Peyer's patch (tissue), 4 donors: ENCODE data around the gene COL6A2. TPM values are rescaled to one million over a fixed set of nuclear protein-coding genes. Genes with fewer than 3 reads are reported as not detected.
A peak's percentile ranks its signal among the peaks of the same experiment; 100 is the strongest.

Experiments used
- DNase-seq, 3 donors: peaks; one replicate each; pipeline ENCODE4 v3.0.0-alpha.2; 2017 to 2019
- H3K27ac ChIP-seq, 4 donors: fragments of 200-600 bp; sonication (generic); one replicate each; pipeline ENCODE4 v1.5.1; 2016 to 2019
- H3K27me3 ChIP-seq, 2 donors: fragments of 200-600 bp; sonication (generic); one replicate each; pipeline ENCODE4 v1.5.1; 2019
- H3K36me3 ChIP-seq, 3 donors: fragments of 200-600 bp; sonication (generic); one replicate each; pipeline ENCODE4 v1.5.1; 2016 to 2019
- H3K4me1 ChIP-seq, 4 donors: fragments of 200-600 bp; sonication (generic); one replicate each; pipeline ENCODE4 v1.5.1; 2016 to 2019
- H3K4me3 ChIP-seq, 4 donors: fragments of 200-600 bp; sonication (generic); 1 replicate in 3 of 4; 2 replicates in 1 of 4; pipeline ENCODE4 v1.5.1; 2016 to 2019; ENCODE audit warnings: mild to moderate bottlenecking in 1 of 4
- H3K9me3 ChIP-seq, 4 donors: fragments of 200-600 bp; sonication (generic); one replicate each; pipeline ENCODE4 v1.5.1; 2016 to 2019; ENCODE audit warnings: mild to moderate bottlenecking in 1 of 4
- POLR2A ChIP-seq, 2 donors: fragments of 450-650 bp; IDR thresholded peaks; one replicate each; pipeline ENCODE4 v1.5.1; 2017; ENCODE audit warnings: antibody characterized with exemption in 2 of 2, mild to moderate bottlenecking in 2 of 2, moderate library complexity in 2 of 2
- total RNA-seq, 4 donors: library from RNA; depleted of rRNA; stranded (reverse); fragments of >200 nt; gene quantifications; one replicate each; pipeline ENCODE4 v1.1.0, GENCODE V29; 2016
- TF ChIP-seq, protein P1 (sequence below), 6 experiments: fragments of 450-650 bp in 4 of 6; fragments of 200-600 bp in 2 of 6; sonication (generic) in 1 of 6; IDR thresholded peaks; one replicate each; pipeline ENCODE4 v1.5.1; 2017 to 2019; ENCODE audit warnings: antibody characterized with exemption in 6 of 6, mild to moderate bottlenecking in 3 of 6, moderate library complexity in 1 of 6

Gene COL6A2
- total RNA-seq = 1,000 to 10,000 TPM in 1 of 4 donors, 100 to 1,000 TPM in 2, 10 to 100 TPM in 1; 59.9 to 1,087 (median 166) TPM

- peaks cover 0 to 17% of the 10 kb centered on the region in 2 donors for H3K27me3 ChIP-seq
- no peaks in the 10 kb centered on the region for H3K36me3 ChIP-seq
- peak; percentile 34 to 62 (median 61) for DNase-seq
- peak within 1 kb of the TSS; percentile 79 to 98 (median 87) for H3K27ac ChIP-seq
- H3K4me3 ChIP-seq = peak within 1 kb of the TSS; percentile 53 to 76 (median 66)
- TF ChIP-seq POLR2A (IDR thresholded peaks at IDR 0.05) = peak in 1 of 2 donors; percentile 27
- TF ChIP-seq, protein P1, sequence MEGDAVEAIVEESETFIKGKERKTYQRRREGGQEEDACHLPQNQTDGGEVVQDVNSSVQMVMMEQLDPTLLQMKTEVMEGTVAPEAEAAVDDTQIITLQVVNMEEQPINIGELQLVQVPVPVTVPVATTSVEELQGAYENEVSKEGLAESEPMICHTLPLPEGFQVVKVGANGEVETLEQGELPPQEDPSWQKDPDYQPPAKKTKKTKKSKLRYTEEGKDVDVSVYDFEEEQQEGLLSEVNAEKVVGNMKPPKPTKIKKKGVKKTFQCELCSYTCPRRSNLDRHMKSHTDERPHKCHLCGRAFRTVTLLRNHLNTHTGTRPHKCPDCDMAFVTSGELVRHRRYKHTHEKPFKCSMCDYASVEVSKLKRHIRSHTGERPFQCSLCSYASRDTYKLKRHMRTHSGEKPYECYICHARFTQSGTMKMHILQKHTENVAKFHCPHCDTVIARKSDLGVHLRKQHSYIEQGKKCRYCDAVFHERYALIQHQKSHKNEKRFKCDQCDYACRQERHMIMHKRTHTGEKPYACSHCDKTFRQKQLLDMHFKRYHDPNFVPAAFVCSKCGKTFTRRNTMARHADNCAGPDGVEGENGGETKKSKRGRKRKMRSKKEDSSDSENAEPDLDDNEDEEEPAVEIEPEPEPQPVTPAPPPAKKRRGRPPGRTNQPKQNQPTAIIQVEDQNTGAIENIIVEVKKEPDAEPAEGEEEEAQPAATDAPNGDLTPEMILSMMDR (IDR thresholded peaks at IDR 0.05) = peak in 1 of 6 experiments; percentile 17
- peaks cover 0 to 25% (median 2%) of the 10 kb centered on the region in 4 donors for H3K4me1 ChIP-seq
- peaks cover 0 to 5% (median 0%) of the 10 kb centered on the region in 4 donors for H3K9me3 ChIP-seq
These were observed at the start of gene COL6A2 for GRCh38 chr21:46097336-46098293. Gene COL6A2, plus strand, starts transcription at chr21:46098112.

- no peaks in the 10 kb centered on the region for H3K27me3 ChIP-seq
- H3K27ac ChIP-seq = peak overlapping the region; percentile 66 to 86 (median 75)
- TF ChIP-seq POLR2A (IDR thresholded peaks at IDR 0.05) = no peak
- TF ChIP-seq, protein P1 (IDR thresholded peaks at IDR 0.05) = no peak
- no peak overlapping the region for H3K4me3 ChIP-seq
- H3K4me1 ChIP-seq = peaks cover 0 to 3% (median 0%) of the 10 kb centered on the region in 4 donors
- H3K9me3 ChIP-seq = no peaks in the 10 kb centered on the region
- DNase-seq = peak in 2 of 3 donors; percentile 32 to 84
- no peaks in the 10 kb centered on the region for H3K36me3 ChIP-seq
These were observed 48.7 kb upstream of the COL6A2 start for GRCh38 chr21:46048926-46049889.

DNA sequence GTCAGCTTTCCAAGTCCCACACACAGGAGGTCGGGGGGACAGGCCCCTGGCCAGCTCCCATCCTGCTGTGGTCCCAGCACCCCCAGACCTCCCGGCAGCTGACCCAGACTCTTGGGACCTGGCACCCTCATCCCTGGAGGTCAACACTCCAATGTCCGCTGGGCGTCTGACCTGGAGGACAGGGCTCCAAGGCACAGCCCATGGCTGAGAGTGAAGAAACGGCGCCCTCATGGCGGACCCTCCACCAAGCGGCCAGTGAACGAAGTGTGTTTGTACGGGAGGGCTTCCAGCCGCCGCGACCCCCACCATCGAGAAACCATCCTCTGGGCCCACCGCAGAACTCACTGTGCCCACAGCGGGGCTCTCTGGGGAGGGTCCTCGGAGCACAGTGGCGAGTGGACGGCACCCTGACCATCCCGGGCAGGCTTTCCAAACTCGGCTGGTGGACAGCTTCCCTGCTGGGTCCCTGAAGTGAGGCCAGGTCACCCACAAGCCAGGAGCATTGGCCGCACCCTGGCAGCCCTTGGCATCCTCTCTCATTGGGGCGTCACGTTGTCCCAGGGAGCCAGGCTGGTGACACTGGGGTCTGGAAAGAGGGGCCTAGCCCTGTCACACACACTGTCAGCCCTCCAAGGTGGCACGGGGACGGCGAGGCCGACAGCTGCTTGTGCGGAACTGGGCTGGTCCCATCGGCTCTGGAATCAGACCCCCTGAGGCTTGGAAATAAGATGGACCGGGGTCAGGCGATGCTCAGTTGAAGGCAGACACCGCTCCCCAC is 47.8 kb upstream of the COL6A2 start:
- peak in 1 of 3 donors; percentile 44 for DNase-seq
- H3K9me3 ChIP-seq = no peaks in the 10 kb centered on the region
- H3K27ac ChIP-seq = peak overlapping the region; percentile 66 to 86 (median 75)
- TF ChIP-seq POLR2A (IDR thresholded peaks at IDR 0.05) = no peak
- TF ChIP-seq, protein P1 (IDR thresholded peaks at IDR 0.05) = no peak
- no peak overlapping the region for H3K4me3 ChIP-seq
- no peaks in the 10 kb centered on the region for H3K27me3 ChIP-seq
- H3K4me1 ChIP-seq = peaks cover 0 to 9% (median 0%) of the 10 kb centered on the region in 4 donors
- no peaks in the 10 kb centered on the region for H3K36me3 ChIP-seq

DNA sequence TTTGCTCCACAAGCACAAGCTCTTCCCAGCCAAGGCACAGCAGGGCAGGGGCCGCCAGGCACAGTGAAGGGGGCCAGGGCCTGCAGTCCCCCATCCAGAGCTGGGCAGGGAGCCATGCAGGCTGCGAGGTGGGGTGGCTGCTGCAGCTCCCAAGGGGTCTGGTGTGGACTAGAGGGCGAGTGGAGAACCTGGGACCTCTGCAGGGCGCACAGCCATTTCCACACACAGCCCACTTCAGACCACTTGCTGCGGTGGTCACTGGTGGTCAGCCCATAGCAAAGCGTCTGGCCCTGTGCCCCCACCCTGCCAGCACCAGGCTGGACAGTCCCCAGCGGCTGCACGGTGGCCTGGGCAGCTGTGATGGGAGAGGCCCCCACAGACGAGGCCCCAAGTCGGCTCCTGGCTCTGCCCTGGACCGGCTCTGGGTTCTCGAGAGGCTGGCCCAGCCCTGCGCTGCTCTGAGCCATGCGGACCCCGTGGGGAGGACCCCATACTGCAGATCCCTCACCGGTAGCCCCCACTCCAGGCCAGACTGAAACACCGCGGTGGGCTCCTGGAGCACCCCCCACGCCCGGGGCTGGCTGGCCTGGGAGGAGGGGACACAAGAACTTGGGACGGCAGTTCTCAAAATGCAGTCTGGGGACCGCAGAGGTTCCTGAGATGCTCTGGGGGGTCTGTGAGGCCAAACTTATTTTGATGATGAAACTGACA is 47.1 kb upstream of the COL6A2 start:
- H3K4me3 ChIP-seq = no peak overlapping the region
- no peak for TF ChIP-seq POLR2A (IDR thresholded peaks at IDR 0.05)
- TF ChIP-seq, protein P1 (IDR thresholded peaks at IDR 0.05) = no peak
- H3K4me1 ChIP-seq = peaks cover 0 to 11% (median 0%) of the 10 kb centered on the region in 4 donors
- no peaks in the 10 kb centered on the region for H3K36me3 ChIP-seq
- H3K9me3 ChIP-seq = no peaks in the 10 kb centered on the region
- H3K27me3 ChIP-seq = no peaks in the 10 kb centered on the region
- peak overlapping the region; percentile 66 to 86 (median 75) for H3K27ac ChIP-seq
- peak in 1 of 3 donors; percentile 42 for DNase-seq
